ENCODE measurements around the gene AHCTF1. TPM values are rescaled to one million over a fixed set of nuclear protein-coding genes. Genes with fewer than 3 reads are reported as not detected.

AHCTF1 gene
- total and polyA plus RNA-seq, 9 of the 15 experiments (the other 6 are each of a cell fraction or from before 2014, with no cell fraction given), result 9.4 to 102 (median 47.6) TPM

GRCh38 chr1:246930830-246931548 lies 759 bp downstream of the AHCTF1 start (continued):
- TF ChIP-seq NKRF (IDR thresholded peaks at IDR 0.05; ENCODE audit: borderline replicate concordance) (peak; percentile 92), ATF4 (CRISPR knock-in tag; IDR thresholded peaks at IDR 0.05) (peak; percentile 1; the same call in 1 of the 2 replicates), PHB (CRISPR knock-in tag; IDR thresholded peaks at IDR 0.05) (peak; percentile 88; the same call in 1 of the 2 replicates), E2F1 (CRISPR knock-in tag; IDR thresholded peaks at IDR 0.05) (peak; percentile 51; the same call in 1 of the 2 replicates), TGIF2 (CRISPR knock-in tag; IDR thresholded peaks at IDR 0.05) (no peak; the same call in 1 of the 2 replicates), RBBP5 (IDR thresholded peaks at IDR 0.05; ENCODE audit: borderline replicate concordance, insufficient read depth, low read length, poor library complexity, severe bottlenecking) (peak; percentile 91), MYBL2 (IDR thresholded peaks at IDR 0.05; ENCODE audit: low read depth) (peak; percentile 45), MYBL2 (CRISPR knock-in tag; IDR thresholded peaks at IDR 0.05; ENCODE audit: borderline replicate concordance) (no peak), ATF7 (IDR thresholded peaks at IDR 0.05) (peak; percentile 12; the same call in 1 of the 2 replicates), SMAD4 (CRISPR knock-in tag; conservative IDR thresholded peaks at IDR 0.05) (peak; percentile 50; the same call in 1 of the 2 replicates), ZNF583 (CRISPR knock-in tag; IDR thresholded peaks at IDR 0.05) (no peak), SMARCB1 (IDR thresholded peaks at IDR 0.05; ENCODE audit: insufficient read length, low read depth) (no peak), ZNF431 (CRISPR knock-in tag; IDR thresholded peaks at IDR 0.05) (0 out of 2 replicates have a peak, but pooled peaks have one; percentile 13), ZFX (CRISPR knock-in tag; IDR thresholded peaks at IDR 0.05) (peak; percentile 91), ZNF3 (CRISPR knock-in tag; IDR thresholded peaks at IDR 0.05) (no peak), FOXP4 (CRISPR knock-in tag; IDR thresholded peaks at IDR 0.05; ENCODE audit: borderline replicate concordance) (peak; percentile 76; the same call in 1 of the 2 replicates), HCFC1 (IDR thresholded peaks at IDR 0.05; ENCODE audit: low read depth, low read length) (no peak), SUPT5H (IDR thresholded peaks at IDR 0.05) (peak; percentile 5), KAT7 (CRISPR knock-in tag; IDR thresholded peaks at IDR 0.05; ENCODE audit: borderline replicate concordance) (peak; percentile 38), VEZF1 (CRISPR knock-in tag; IDR thresholded peaks at IDR 0.05) (no peak)

Data from K562 (cell line).